Raji (cell line): ENCODE measurements around the gene PIAS2.

ENCODE experiments used
- POLR2A ChIP-seq: IDR thresholded peaks from 2 replicates; pipeline ENCODE4 v1.6.1; 2011; ENCODE audit warnings: low read depth, low read length, control low read depth; ENCODE audit not compliant: insufficient read depth

PIAS2 gene

GRCh38 chr18:46849007-46849406 is 68.3 kb downstream of the PIAS2 start:
- TF ChIP-seq POLR2A, result no peak

DNA sequence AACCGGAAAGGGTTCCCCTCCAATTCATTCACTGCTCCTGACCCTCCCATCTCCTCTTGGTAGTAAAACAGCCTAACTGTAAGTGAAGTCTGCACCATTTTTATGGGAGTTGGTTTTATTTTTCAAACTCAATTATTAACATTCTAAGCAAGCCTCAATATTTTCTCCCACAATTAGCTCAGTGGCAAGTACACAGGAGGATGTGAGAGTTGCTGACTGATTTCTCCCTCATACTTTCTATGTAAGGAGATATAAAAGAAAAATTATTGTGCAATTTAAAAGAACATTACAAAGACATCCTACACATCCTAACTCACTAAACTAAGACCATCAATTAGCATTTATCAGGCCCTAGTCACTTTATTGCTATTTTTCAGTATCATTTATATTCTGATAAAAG is 73.9 kb downstream of the PIAS2 start:
- TF ChIP-seq POLR2A, result no peak

GRCh38 chr18:46842583-46842982 is 74.7 kb downstream of the PIAS2 start:
- no peak for TF ChIP-seq POLR2A

GRCh38 chr18:46833899-46834298 is 83.4 kb downstream of the PIAS2 start:
- no peak for TF ChIP-seq POLR2A

DNA sequence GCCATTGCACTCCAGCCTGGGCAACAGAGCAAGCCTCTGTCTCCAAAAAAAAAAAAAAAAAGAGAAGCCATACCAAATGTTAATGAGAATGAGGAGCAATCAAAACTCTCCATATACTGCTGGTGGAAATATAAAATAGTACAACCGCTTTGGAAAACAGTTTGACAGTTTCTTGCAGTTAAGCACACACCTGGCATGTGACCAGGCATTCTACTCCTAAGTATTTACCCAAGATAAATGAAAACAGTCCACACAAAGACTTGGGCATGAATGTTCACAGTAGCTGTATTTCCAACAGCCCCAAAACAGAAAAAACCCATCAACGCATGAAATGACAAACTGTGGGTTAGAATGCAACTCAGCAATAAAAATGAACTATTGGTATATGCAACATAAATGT is 84.5 kb downstream of the PIAS2 start:
- no peak for TF ChIP-seq POLR2A

GRCh38 chr18:46831434-46831833 is 85.9 kb downstream of the PIAS2 start:
- no peak for TF ChIP-seq POLR2A

- no peak for TF ChIP-seq POLR2A
Measured at GRCh38 chr18:46830633-46831032, 86.7 kb downstream of the PIAS2 start.

GRCh38 chr18:46829947-46830346 is 87.4 kb downstream of the PIAS2 start:
- no peak for TF ChIP-seq POLR2A

DNA sequence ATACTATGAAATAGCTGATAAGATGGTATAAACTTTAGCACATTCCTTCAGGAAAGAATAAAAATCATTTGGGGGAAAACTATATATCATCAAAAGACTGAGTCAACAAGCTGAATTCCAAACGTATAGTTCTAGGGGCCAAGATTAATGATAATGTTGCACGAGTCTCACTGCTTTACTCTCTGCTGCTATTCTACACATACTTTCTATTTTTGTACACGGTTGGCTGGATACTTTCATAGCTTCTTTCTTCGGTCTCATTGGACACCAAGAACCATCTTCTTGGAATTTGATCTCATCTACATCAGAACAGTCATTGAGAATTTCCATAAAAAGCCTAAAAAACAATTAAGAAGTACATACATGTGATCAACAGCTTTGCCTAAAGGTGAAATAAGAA is 87.8 kb downstream of the PIAS2 start:
- TF ChIP-seq POLR2A, result no peak

DNA sequence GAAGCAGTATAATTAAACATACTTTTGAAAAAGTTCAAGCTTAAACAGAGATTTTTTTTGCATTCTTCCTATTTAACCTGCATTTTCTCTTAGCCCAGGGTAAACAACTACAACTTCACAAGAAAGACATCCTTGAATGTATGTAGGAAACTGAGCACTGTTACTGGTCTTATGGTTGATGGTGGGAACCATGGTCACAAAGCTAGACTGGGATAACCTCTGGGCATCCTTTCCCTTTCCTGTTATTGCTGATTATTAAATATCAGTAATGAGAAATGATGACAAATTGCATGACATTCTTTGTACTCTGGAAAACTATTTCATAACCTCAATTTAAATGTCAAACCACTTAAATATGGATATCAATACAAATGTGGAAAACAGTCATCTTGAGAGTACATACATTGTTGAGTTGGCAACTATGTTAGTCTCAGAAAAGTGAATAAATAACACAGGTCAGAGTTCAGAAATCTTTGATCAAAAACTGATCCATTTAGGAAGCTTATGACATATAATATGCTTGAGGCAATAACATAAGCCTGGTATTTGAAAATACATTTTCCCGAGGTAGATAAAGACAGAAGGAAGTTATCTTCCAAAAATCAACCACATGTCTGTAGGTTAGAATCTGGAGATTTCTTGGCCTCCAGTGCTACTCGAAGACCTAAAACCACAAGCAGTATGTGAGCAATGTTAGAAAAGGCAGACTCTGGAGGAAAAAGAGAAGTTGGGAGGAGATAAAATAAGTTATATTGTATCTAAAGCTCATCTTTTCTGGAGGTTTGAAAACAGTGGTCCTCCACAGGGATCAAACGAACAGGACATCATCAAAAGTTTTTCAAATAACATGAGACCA is 95.2 kb downstream of the PIAS2 start:
- no peak for TF ChIP-seq POLR2A

- TF ChIP-seq POLR2A, result no peak
Measured at GRCh38 chr18:46820863-46821262, 96.4 kb downstream of the PIAS2 start.

DNA sequence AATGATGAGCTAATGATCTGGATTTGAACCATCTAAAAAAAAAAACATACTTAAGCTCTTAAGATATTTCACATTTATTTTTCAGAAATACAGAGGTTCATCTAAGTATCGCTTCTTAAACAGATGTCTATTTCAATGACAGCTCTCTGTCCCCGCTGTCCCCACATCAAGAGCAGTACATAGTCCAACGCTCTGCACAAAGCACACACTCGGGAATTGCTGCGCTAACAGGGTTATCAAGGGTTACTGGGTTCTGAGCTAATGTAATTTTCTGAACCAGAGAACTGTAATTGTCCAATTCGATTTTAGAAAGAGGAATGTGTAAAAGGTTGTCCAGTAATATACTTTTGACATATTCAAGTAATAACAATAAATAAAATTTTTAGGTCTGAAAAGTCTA is 101.6 kb downstream of the PIAS2 start:
- no peak for TF ChIP-seq POLR2A

- no peak for TF ChIP-seq POLR2A
Measured at GRCh38 chr18:46814399-46814798, 102.9 kb downstream of the PIAS2 start.

GRCh38 chr18:46812311-46812710 is 105.0 kb downstream of the PIAS2 start:
- no peak for TF ChIP-seq POLR2A

- TF ChIP-seq POLR2A, result no peak
Measured at GRCh38 chr18:46810481-46811000, 106.8 kb downstream of the PIAS2 start.

GRCh38 chr18:46809145-46809544 is 108.2 kb downstream of the PIAS2 start:
- TF ChIP-seq POLR2A, result no peak

GRCh38 chr18:46794607-46795006 is 122.7 kb downstream of the PIAS2 start:
- TF ChIP-seq POLR2A, result no peak
